ES-I3 (cell line): ENCODE measurements around the gene VWA8.

Experiments used
- H3K36me3 ChIP-seq: 2 replicates; pipeline ENCODE4 v1.6.1; 2013; ENCODE audit warnings: mild to moderate bottlenecking, low read length, control low read depth, moderate library complexity; ENCODE audit not compliant: insufficient read depth
- H3K4me1 ChIP-seq: 2 replicates; pipeline ENCODE4 v1.6.1; 2013; ENCODE audit warnings: mild to moderate bottlenecking, control low read depth, low read length; ENCODE audit not compliant: insufficient read depth
- H3K9ac ChIP-seq: 2 replicates; pipeline ENCODE4 v1.6.1; 2013; ENCODE audit warnings: low read depth, mild to moderate bottlenecking, low read length, moderate library complexity
- H3K9me3 ChIP-seq: 2 replicates; pipeline ENCODE4 v1.6.1; 2013; ENCODE audit warnings: mild to moderate bottlenecking, low read length, moderate library complexity; ENCODE audit not compliant: control insufficient read depth, insufficient read depth

The VWA8 gene

GRCh38 chr13:41694545-41695301, 266.2 kb downstream of the VWA8 start:
- no peaks in the 10 kb centered on the region for H3K36me3 ChIP-seq
- no peaks in the 10 kb centered on the region for H3K9me3 ChIP-seq
- peaks cover 31% of the 10 kb centered on the region for H3K4me1 ChIP-seq
- no peak overlapping the region for H3K9ac ChIP-seq

GRCh38 chr13:41693434-41693833, 267.5 kb downstream of the VWA8 start:
- no peaks in the 10 kb centered on the region for H3K36me3 ChIP-seq
- no peaks in the 10 kb centered on the region for H3K9me3 ChIP-seq
- H3K4me1 ChIP-seq: peaks cover 31% of the 10 kb centered on the region
- no peak overlapping the region for H3K9ac ChIP-seq

- Histone ChIP-seq H3K9ac (no peak overlapping the region), H3K9me3 (no peaks in the 10 kb centered on the region), H3K4me1 (peaks cover 17% of the 10 kb centered on the region), H3K36me3 (no peaks in the 10 kb centered on the region)
These were observed 269.6 kb downstream of the VWA8 start for GRCh38 chr13:41691274-41691673.

GRCh38 chr13:41682766-41683165, 278.1 kb downstream of the VWA8 start:
- H3K4me1 ChIP-seq: peaks cover 3% of the 10 kb centered on the region; the same call in 1 of the 2 replicates

GRCh38 chr13:41682001-41682400, 278.9 kb downstream of the VWA8 start:
- Histone ChIP-seq H3K4me1 (peaks cover 3% of the 10 kb centered on the region; the same call in 1 of the 2 replicates), H3K9ac (no peak overlapping the region), H3K36me3 (no peaks in the 10 kb centered on the region), H3K9me3 (peaks cover 2% of the 10 kb centered on the region; the same call in 1 of the 2 replicates)

More at GRCh38 chr13:41682766-41683165, 278.1 kb downstream of the VWA8 start:
- Histone ChIP-seq H3K9ac (no peak overlapping the region), H3K36me3 (no peaks in the 10 kb centered on the region), H3K9me3 (peaks cover 2% of the 10 kb centered on the region; the same call in 1 of the 2 replicates)

GRCh38 chr13:41681587-41681986, 279.3 kb downstream of the VWA8 start:
- no peaks in the 10 kb centered on the region for H3K36me3 ChIP-seq
- peaks cover 2% of the 10 kb centered on the region; the same call in 1 of the 2 replicates for H3K9me3 ChIP-seq
- peaks cover 3% of the 10 kb centered on the region; the same call in 1 of the 2 replicates for H3K4me1 ChIP-seq
- no peak overlapping the region for H3K9ac ChIP-seq

- Histone ChIP-seq H3K4me1 (peaks cover 3% of the 10 kb centered on the region; the same call in 1 of the 2 replicates), H3K9me3 (peaks cover 2% of the 10 kb centered on the region; the same call in 1 of the 2 replicates), H3K9ac (no peak overlapping the region), H3K36me3 (no peaks in the 10 kb centered on the region)
These were observed 280.0 kb downstream of the VWA8 start for GRCh38 chr13:41680900-41681299.

GRCh38 chr13:41678848-41679247, 282.1 kb downstream of the VWA8 start:
- Histone ChIP-seq H3K4me1 (peaks cover 3% of the 10 kb centered on the region; the same call in 1 of the 2 replicates), H3K9me3 (peaks cover 2% of the 10 kb centered on the region; the same call in 1 of the 2 replicates), H3K9ac (no peak overlapping the region), H3K36me3 (no peaks in the 10 kb centered on the region)

GRCh38 chr13:41678249-41678648, 282.7 kb downstream of the VWA8 start:
- Histone ChIP-seq H3K9ac (no peak overlapping the region), H3K4me1 (peaks cover 3% of the 10 kb centered on the region; the same call in 1 of the 2 replicates), H3K36me3 (no peaks in the 10 kb centered on the region), H3K9me3 (peaks cover 2% of the 10 kb centered on the region; the same call in 1 of the 2 replicates)

GRCh38 chr13:41675306-41675705, 285.6 kb downstream of the VWA8 start:
- no peaks in the 10 kb centered on the region for H3K9me3 ChIP-seq
- no peaks in the 10 kb centered on the region for H3K4me1 ChIP-seq
- no peaks in the 10 kb centered on the region for H3K36me3 ChIP-seq
- no peak overlapping the region for H3K9ac ChIP-seq

GRCh38 chr13:41674246-41674645, 286.7 kb downstream of the VWA8 start:
- H3K9me3 ChIP-seq: no peaks in the 10 kb centered on the region
- no peak overlapping the region for H3K9ac ChIP-seq
- no peaks in the 10 kb centered on the region for H3K36me3 ChIP-seq
- no peaks in the 10 kb centered on the region for H3K4me1 ChIP-seq

- no peaks in the 10 kb centered on the region for H3K36me3 ChIP-seq
- H3K9me3 ChIP-seq: no peaks in the 10 kb centered on the region
- no peaks in the 10 kb centered on the region for H3K4me1 ChIP-seq
- H3K9ac ChIP-seq: no peak overlapping the region
These were observed 287.3 kb downstream of the VWA8 start for GRCh38 chr13:41673640-41674039.

GRCh38 chr13:41670873-41671443, 290.0 kb downstream of the VWA8 start:
- no peaks in the 10 kb centered on the region for H3K9me3 ChIP-seq
- no peak overlapping the region for H3K9ac ChIP-seq
- no peaks in the 10 kb centered on the region for H3K4me1 ChIP-seq
- no peaks in the 10 kb centered on the region for H3K36me3 ChIP-seq

- no peak overlapping the region for H3K9ac ChIP-seq
- H3K36me3 ChIP-seq: no peaks in the 10 kb centered on the region
- H3K4me1 ChIP-seq: no peaks in the 10 kb centered on the region
- no peaks in the 10 kb centered on the region for H3K9me3 ChIP-seq
These were observed 292.7 kb downstream of the VWA8 start for GRCh38 chr13:41668130-41668757.
